Fibroblast of the aortic adventitia (primary cell): ENCODE data around the gene ZNF423. TPM values are rescaled to one million over a fixed set of nuclear protein-coding genes. Genes with fewer than 3 reads are reported as not detected.
"Not testable (repeated sequence)": the region's sequence is repeated elsewhere in the genome, so short reads cannot be mapped to it uniquely, and the experiment has no call there.

Experiments used
- DNase-seq: peaks from one replicate; pipeline ENCODE4 v3.0.0-alpha.2; 2010; ENCODE audit warnings: low read depth
- H3K4me3 ChIP-seq: 2 replicates; pipeline ENCODE4 v1.5.1; 2011; ENCODE audit warnings: low read depth, mild to moderate bottlenecking, control low read depth, low read length, moderate library complexity
- total RNA-seq: library from RNA; depleted of rRNA; stranded (reverse); fragments of >200 nt; gene quantifications from 2 replicates; pipeline ENCODE4 v1.2.3, GENCODE V29; 2012; ENCODE audit warnings: low replicate concordance
- TF ChIP-seq, protein P1 (sequence below): IDR thresholded peaks from 2 replicates; pipeline ENCODE4 v1.5.1; 2011; ENCODE audit warnings: mild to moderate bottlenecking, low read length, control low read depth, inconsistent platforms; ENCODE audit not compliant: insufficient read depth

The ZNF423 gene
- total RNA-seq, 1 donor: 13.5 TPM

DNA sequence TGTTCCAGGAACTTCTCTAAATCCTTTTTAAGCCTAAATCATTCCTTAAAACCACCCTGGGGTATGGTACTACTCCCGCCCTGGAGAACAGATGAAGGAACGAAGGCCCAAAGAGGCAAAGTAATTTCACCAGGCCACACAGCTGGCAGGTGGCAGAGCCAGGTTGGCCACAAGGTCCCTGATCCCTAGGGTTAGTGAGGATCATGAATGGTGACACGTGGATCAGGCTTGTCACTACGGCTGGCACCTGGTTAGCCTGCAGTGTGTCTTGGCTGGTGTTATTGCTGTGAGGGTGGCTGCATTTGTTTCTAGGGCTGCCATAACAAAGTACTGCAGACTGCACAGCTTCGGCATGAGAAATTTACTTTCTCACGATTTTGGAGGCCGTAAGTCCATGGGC, 26.0 kb upstream of the ZNF423 start:
- no peak for DNase-seq
- H3K4me3 ChIP-seq: no peak overlapping the region
- TF ChIP-seq, protein P1, sequence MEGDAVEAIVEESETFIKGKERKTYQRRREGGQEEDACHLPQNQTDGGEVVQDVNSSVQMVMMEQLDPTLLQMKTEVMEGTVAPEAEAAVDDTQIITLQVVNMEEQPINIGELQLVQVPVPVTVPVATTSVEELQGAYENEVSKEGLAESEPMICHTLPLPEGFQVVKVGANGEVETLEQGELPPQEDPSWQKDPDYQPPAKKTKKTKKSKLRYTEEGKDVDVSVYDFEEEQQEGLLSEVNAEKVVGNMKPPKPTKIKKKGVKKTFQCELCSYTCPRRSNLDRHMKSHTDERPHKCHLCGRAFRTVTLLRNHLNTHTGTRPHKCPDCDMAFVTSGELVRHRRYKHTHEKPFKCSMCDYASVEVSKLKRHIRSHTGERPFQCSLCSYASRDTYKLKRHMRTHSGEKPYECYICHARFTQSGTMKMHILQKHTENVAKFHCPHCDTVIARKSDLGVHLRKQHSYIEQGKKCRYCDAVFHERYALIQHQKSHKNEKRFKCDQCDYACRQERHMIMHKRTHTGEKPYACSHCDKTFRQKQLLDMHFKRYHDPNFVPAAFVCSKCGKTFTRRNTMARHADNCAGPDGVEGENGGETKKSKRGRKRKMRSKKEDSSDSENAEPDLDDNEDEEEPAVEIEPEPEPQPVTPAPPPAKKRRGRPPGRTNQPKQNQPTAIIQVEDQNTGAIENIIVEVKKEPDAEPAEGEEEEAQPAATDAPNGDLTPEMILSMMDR: no peak

DNA sequence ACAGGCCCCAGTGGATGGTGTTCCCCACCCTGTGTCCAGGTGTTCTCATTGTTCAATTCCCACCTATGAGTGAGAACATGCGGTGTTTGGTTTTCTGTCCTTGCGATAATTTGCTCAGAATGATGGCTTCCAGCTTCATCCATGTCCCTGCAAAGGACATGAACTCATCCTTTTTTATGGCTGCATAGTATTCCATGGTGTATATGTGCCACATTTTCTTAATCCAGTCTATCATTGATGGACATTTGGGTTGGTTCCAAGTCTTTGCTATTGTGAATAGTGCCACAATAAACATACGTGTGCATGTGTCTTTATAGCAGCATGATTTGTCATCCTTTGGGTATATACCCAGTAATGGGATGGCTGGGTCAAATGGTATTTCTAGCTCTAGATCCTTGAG, 22.6 kb upstream of the ZNF423 start:
- not testable (repeated sequence) for DNase-seq, H3K4me3 ChIP-seq

GRCh38 chr16:49876716-49877129, 20.8 kb upstream of the ZNF423 start:
- no peak for DNase-seq
- TF ChIP-seq, protein P1: peak; percentile 73
- no peak overlapping the region for H3K4me3 ChIP-seq

DNA sequence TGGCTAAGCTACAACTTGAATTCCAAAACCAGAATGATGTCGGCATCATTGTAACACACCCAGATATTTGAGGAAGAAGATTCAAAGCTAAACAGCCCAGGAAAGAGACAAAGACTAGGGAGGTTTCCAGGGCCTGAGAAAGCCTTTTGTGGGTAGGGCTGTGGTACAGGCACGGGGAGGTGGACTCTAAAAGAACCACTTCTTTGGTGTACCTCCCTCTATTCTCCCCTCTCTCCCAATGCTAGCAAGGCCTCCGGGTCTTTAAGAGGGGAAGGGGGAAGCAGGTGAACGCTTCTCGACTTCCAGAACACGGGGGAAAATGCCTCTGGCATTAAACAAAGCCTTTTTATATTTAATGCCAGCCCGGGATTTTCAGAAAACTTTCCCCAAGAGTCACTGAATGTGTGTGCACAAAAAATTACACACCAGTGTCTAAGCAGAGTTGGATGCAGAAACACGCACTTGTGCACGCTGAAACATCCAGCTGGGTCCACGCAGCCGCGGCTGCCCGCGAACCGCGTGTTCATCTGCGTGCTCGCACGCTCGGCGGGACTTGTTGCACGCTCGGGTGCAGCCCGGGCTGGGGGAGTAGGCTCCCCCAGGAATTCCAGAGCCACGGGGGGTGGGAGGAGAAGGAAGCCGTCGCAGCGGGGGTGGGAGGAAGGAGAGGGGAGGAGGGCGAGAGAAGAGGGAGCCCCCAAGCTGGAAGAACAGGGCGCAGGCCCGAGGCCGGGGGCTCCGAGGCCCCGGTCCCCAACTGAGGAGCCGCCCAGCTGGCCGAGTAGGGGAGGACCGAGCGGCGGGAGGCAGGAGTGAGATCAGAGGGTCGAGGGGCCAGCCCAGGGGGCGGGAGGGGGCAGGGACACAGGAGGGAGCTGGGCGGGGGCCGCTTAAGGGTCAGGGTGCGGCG, 20.1 kb upstream of the ZNF423 start:
- no peak for DNase-seq
- no peak overlapping the region for H3K4me3 ChIP-seq
- TF ChIP-seq, protein P1: no peak

DNA sequence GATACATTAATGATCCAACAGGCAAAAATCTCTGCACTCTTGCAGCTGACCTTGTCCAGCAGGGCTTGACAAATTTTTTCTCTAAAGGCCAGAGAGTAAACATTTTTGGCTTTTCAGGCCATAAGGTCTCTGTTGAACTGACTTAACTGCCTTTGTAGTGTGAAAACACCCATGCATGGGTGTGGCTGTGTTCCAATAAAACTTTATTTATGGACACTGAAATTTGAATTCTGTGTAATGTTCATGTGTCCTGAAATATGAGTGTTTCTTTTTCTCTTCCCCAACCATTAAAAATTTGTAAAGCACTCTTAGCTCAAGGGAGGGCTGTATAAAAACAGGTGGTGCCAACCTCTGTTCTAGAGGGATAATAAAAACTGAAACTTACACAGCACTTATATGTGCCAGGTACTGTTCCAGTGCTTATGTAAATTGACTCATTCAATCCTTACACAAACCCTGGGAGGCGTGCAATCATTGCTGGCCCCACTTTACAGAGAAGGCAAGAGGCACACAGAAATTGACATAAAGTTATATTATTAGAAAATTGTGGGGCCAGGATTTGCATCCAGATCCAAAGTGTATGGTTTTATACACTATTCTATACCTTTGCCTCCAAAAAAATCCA, 18.8 kb upstream of the ZNF423 start:
- DNase-seq: no peak
- TF ChIP-seq, protein P1: no peak
- H3K4me3 ChIP-seq: no peak overlapping the region

- not testable (repeated sequence) for DNase-seq, H3K4me3 ChIP-seq
Observed at GRCh38 chr16:49871824-49872223, 15.9 kb upstream of the ZNF423 start.

- DNase-seq: no peak
- H3K4me3 ChIP-seq: no peak overlapping the region
- TF ChIP-seq, protein P1: no peak
Observed at GRCh38 chr16:49869731-49870130, 13.8 kb upstream of the ZNF423 start.
